H1 (cell line): ENCODE data around the gene PLIN4. TPM values are rescaled to one million over a fixed set of nuclear protein-coding genes. Genes with fewer than 3 reads are reported as not detected.

Source experiments
- ASH2L ChIP-seq: fragments of 200-600, 300-600 bp; sonication (generic); IDR thresholded peaks from one replicate; pipeline ENCODE4 v1.7.1; 2017; ENCODE audit warnings: low read length
- CHD7 ChIP-seq: fragments of 300-600 bp; sonication (generic); IDR thresholded peaks from 2 replicates; pipeline ENCODE4 v1.7.1; 2012; ENCODE audit warnings: low read length, moderate library complexity, mild to moderate bottlenecking, inconsistent platforms; ENCODE audit not compliant: insufficient replicate concordance
- EGR1 ChIP-seq: IDR thresholded peaks from 2 replicates; pipeline ENCODE4 v1.6.1; 2011; ENCODE audit warnings: low read depth, low read length, borderline replicate concordance
- EZH2 ChIP-seq: fragments of 200-600 bp; sonication (generic); IDR thresholded peaks from 2 replicates; pipeline ENCODE4 v1.7.1; 2012; ENCODE audit warnings: low read depth, mild to moderate bottlenecking, moderate library complexity, low read length, inconsistent platforms; ENCODE audit not compliant: severe bottlenecking
- HDAC2 ChIP-seq, 2 experiments: fragments of 300-600 bp in 1 of 2; sonication (generic) in 1 of 2; IDR thresholded peaks; 2 replicates each; pipeline ENCODE4 v1.6.1; 2011 to 2012; ENCODE audit warnings: low read depth in 2 of 2, low read length in 2 of 2, mild to moderate bottlenecking in 2 of 2, moderate library complexity in 2 of 2, borderline replicate concordance in 1 of 2, inconsistent platforms in 1 of 2
- HDAC6 ChIP-seq: IDR thresholded peaks from one replicate; pipeline ENCODE4 v1.7.1; 2012; ENCODE audit warnings: low read depth, mild to moderate bottlenecking, inconsistent platforms, low read length, moderate library complexity
- MAFK ChIP-seq: IDR thresholded peaks from 2 replicates; pipeline ENCODE4 v1.6.1; 2012; ENCODE audit warnings: low read depth, mild to moderate bottlenecking, improper control_type of control experiment, low read length
- SIX5 ChIP-seq: IDR thresholded peaks from 2 replicates; pipeline ENCODE4 v1.6.1; 2011; ENCODE audit warnings: mild to moderate bottlenecking, low read depth, low read length
- SUZ12 ChIP-seq: fragments of 200-600 bp; sonication (generic); IDR thresholded peaks from 2 replicates; pipeline ENCODE4 v1.6.1; 2012; ENCODE audit warnings: mild to moderate bottlenecking, inconsistent platforms, low read length, moderate library complexity, mixed read lengths
- polyA plus RNA-seq, 7 experiments: library from polyadenylated mRNA; depleted of rRNA in 3 of 7; stranded (reverse) in 5 of 7; unstranded in 2 of 7; fragments of >200 nt in 5 of 7; fragments of 200-250 nt in 2 of 7; gene quantifications; 1 replicate in 5 of 7; 2 replicates in 1 of 7; 4 replicates in 1 of 7; pipeline versions ENCODE4 v1.2.1 to v1.2.3, GENCODE V29; 2011 to 2013; ENCODE audit warnings: missing spikeins in 2 of 7, mixed read lengths in 2 of 7
- total RNA-seq: library from RNA; stranded (reverse); fragmentation: NEBNext Ultra II Directional; extraction: Animal tissue kit (Norgen Biotek cat#: 25700); gene quantifications from 2 replicates; pipeline ENCODE4 v1.2.1, GENCODE V29; 2021

The PLIN4 gene
- total and polyA plus RNA-seq, 2 of the 8 experiments (the other 6 are each of a cell fraction or from before 2014, with no cell fraction given): 0.35 to 0.45 TPM

GRCh38 chr19:4522291-4523002 lies 4.2 kb upstream of the PLIN4 start (continued):
- TF ChIP-seq CHD7: no peak
- no peak for TF ChIP-seq HDAC6
- no peak for TF ChIP-seq HDAC2 (IDR thresholded peaks at IDR 0.05; ENCODE audit: borderline replicate concordance in 1 of 2, low read depth in 2 of 2, low read length in 2 of 2)
- TF ChIP-seq SUZ12: no peak
- no peak for TF ChIP-seq EZH2
- TF ChIP-seq ASH2L: no peak
- no peak for TF ChIP-seq SIX5
- no peak for TF ChIP-seq EGR1
- no peak for TF ChIP-seq MAFK
